Activated CD4-positive, alpha-beta T cell treated with anti-CD3 and anti-CD28 coated beads, Interleukin-2, amount 50 U/mL, for 48 hours (primary cell): ENCODE data around the gene MXI1.
"Not testable (repeated sequence)": the region's sequence is repeated elsewhere in the genome, so short reads cannot be mapped to it uniquely, and the experiment has no call there.

Experiments used
- DNase-seq, 2 experiments: peaks; one replicate each; pipeline ENCODE4 v3.0.0-alpha.2; 2020

MXI1 gene

GRCh38 chr10:110324805-110325280 lies 117.4 kb downstream of the MXI1 start:
- DNase-seq = no peak

DNA sequence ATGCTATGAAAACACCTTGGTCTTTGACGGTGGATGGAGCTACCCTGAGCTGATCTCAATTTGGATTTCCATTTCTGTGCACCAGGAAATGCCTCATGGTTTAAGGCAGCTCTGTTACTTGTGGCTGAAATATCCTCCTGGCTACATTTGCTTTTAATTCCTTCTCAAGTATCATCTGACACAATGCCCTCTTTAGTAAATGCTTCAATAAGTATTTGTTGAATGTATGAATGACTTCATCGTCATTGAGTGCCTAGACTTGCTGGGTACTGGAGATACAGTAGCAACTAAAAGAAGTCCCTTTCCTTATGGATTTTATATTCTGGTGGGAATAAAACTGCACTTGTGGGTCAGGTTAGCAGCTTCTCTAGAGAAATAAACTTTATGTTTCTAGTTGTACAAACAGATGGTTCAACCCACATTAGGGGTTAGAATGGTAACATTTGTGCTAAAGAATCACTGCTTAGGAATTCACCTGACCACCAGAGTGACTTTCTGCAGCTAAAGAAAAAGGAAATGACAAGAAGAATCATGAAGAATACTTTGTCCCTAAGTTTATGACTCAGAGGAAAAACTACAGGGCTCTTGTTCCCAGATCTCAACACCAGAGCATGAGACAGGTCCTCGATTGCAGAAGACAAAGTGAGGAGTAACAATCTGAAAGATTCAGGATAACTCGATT lies 119.1 kb downstream of the MXI1 start:
- no peak for DNase-seq

DNA sequence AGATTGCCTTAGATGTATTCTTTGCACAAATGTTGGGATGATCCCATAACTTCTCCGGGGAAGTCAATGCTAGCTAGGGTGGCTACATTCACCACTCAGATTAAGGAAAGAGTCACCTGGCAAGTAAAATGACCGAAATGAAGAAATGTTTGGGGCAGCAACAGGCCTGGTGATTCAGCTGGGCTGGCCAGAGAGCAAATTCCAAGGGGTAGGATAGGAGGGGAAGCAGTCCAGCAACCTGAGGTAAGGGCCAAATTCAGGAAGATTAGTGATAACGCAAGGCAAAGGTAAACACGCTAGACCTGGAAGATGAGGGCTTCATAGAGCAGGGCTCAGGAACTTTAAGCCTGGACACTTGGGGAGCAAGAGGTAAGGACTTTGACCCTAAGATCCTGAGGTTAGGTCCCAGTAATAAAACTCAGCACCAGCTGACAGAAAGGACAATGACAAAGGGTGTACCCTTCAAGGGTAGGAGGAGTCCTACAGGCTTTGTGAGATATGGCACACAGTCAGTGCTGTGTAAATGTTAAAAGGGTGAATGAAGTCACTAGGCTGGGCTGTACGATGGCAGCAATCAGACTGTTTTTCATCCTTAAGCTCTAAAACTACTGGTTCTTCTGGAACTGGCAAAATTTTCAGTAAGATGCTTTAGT lies 120.0 kb downstream of the MXI1 start:
- no peak for DNase-seq

GRCh38 chr10:110330675-110331074 lies 123.3 kb downstream of the MXI1 start:
- DNase-seq = no peak

GRCh38 chr10:110331226-110331795 lies 123.9 kb downstream of the MXI1 start:
- not testable (repeated sequence) for DNase-seq

GRCh38 chr10:110334061-110334656 lies 126.8 kb downstream of the MXI1 start:
- no peak for DNase-seq

DNA sequence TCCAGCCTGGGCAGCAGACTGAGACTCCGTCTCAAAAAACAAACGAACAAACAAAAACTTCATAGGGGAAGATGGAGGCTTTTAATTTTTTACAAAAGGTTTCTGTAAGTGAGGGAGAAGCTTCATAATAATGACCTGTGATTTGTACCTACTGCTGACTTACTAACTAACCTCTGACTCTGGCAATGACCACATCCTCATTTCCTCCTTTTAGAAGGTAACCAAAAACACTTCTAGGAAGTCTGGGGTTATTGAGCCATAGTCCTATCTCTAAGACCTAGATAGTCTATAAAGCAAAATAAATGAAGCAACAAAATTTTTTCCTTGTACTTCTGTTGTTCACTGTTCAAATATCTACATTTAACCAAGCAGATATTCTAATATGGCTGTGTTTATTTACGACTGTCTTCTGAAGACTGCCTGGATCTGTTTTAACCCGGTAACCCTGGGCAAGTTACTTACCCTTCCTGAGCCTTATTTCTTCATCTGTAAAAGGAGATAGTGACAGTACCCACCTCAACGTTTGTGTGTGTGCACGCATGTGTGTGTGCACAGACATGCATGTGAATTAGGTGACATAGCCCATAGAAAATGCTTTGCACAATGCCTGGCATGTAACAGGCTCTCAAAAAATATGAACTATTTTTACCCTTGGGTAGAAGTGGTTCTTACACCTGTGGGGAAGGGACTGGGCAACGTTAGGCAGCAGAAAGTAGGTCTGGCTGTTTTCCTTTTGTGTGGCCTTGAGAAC lies 128.1 kb downstream of the MXI1 start:
- DNase-seq = no peak

DNA sequence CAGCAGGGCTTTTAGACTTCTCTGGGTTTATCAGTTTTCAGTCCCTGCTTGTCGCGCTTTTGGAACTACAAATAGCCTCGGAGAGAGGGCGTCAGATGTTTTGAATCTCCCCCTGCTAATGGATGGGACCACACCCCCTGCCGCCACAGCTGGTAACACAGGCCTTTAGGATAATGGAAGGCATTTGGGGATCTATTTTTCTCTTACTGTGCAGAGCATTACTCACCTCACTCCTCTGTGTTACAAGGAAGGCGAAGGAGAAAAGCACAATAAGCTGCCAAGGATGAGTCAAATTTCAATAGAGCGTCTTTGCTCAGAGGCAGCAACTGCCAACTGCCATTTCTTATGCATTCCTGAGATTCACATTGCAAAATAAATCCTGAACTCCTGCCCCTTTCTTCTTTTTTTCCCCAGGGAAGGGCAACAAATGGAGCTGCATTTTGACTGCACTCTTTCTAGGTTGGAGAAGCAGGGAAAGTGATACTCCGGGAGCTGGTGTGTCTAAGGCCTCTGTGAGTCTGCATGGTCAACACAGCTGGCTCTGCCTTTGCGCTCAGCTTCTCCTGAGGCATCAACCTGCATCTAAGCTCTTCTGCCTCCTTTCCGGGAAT lies 128.8 kb downstream of the MXI1 start:
- DNase-seq = no peak
